DND-41 (cell line): Measurements from ENCODE around the gene DESI1.

Experiments
- ATAC-seq: fragments of 200-7000 bp; cut with Tn5 transposase; 3 replicates; pipeline ENCODE4 v1.9.1; 2021; ENCODE audit warnings: low read depth; ENCODE audit not compliant: insufficient read depth
- DNase-seq: peaks from one replicate; pipeline ENCODE4 v3.0.0-alpha.2; 2020
- H2AFZ ChIP-seq: 2 replicates; pipeline ENCODE4 v1.6.0; 2012; ENCODE audit warnings: low read depth, low read length
- H3K27ac ChIP-seq: 2 replicates; pipeline ENCODE4 v1.5.1; 2012; ENCODE audit warnings: low read length, inconsistent platforms
- H3K27me3 ChIP-seq: fragments of 200-600 bp; sonication (generic); 2 replicates; pipeline ENCODE4 v1.6.0; 2012; ENCODE audit warnings: low read length, mild to moderate bottlenecking, inconsistent platforms; ENCODE audit not compliant: insufficient read depth, poor library complexity
- H3K36me3 ChIP-seq: 2 replicates; pipeline ENCODE4 v1.5.1; 2012; ENCODE audit warnings: low read length, inconsistent platforms; ENCODE audit not compliant: insufficient read depth
- H3K4me1 ChIP-seq: 2 replicates; pipeline ENCODE4 v1.5.1; 2012; ENCODE audit warnings: mild to moderate bottlenecking, low read length; ENCODE audit not compliant: insufficient read depth
- H3K4me2 ChIP-seq: 2 replicates; pipeline ENCODE4 v1.6.0; 2012; ENCODE audit warnings: mild to moderate bottlenecking, moderate library complexity, low read length, inconsistent platforms; ENCODE audit not compliant: insufficient read depth
- H3K4me3 ChIP-seq, 2 experiments: fragments of 200-600 bp in 1 of 2; shearing (Covaris generic) in 1 of 2; 2 replicates each; pipeline ENCODE4 v1.5.1; 2012 to 2016; ENCODE audit warnings: inconsistent platforms in 2 of 2, low read length in 2 of 2, mild to moderate bottlenecking in 2 of 2, low read depth in 1 of 2, moderate library complexity in 1 of 2
- H3K79me2 ChIP-seq: 2 replicates; pipeline ENCODE4 v1.6.0; 2012; ENCODE audit warnings: low read length, inconsistent platforms; ENCODE audit not compliant: insufficient read depth
- H3K9ac ChIP-seq: 2 replicates; pipeline ENCODE4 v1.6.0; 2012; ENCODE audit warnings: low read depth, mild to moderate bottlenecking, inconsistent platforms, low read length, moderate library complexity
- H3K9me3 ChIP-seq: 2 replicates; pipeline ENCODE4 v1.5.1; 2012; ENCODE audit warnings: low read length, moderate library complexity, mild to moderate bottlenecking, inconsistent platforms; ENCODE audit not compliant: insufficient read depth, severe bottlenecking
- H4K20me1 ChIP-seq: 2 replicates; pipeline ENCODE4 v1.6.0; 2012; ENCODE audit warnings: low read length; ENCODE audit not compliant: insufficient read depth
- EZH2 ChIP-seq: IDR thresholded peaks from 3 replicates; pipeline ENCODE4 v1.6.1; 2012; ENCODE audit warnings: borderline replicate concordance, low read depth, mild to moderate bottlenecking, moderate library complexity, low read length, inconsistent platforms; ENCODE audit not compliant: severe bottlenecking
- TF ChIP-seq, protein P1 (sequence below): IDR thresholded peaks from 2 replicates; pipeline ENCODE4 v1.5.1; 2012; ENCODE audit warnings: borderline replicate concordance, low read length, moderate library complexity, mild to moderate bottlenecking; ENCODE audit not compliant: poor library complexity, severe bottlenecking; ENCODE audit errors: extremely low read depth

Gene DESI1

GRCh38 chr22:41613456-41613855 is 7.4 kb downstream of the DESI1 start:
- Histone ChIP-seq H3K9me3 (no peaks in the 10 kb centered on the region), H3K9ac (no peak overlapping the region), H3K27ac (no peak overlapping the region), H3K4me1 (no peaks in the 10 kb centered on the region), H3K79me2 (no peaks in the 10 kb centered on the region), H4K20me1 (peaks cover 36% of the 10 kb centered on the region; the same call in 1 of the 2 replicates), H3K27me3 (no peaks in the 10 kb centered on the region), H2AFZ (no peak overlapping the region), H3K4me2 (no peak overlapping the region), H3K36me3 (no peaks in the 10 kb centered on the region), H3K4me3 (no peak overlapping the region)
- no peak for DNase-seq
- TF ChIP-seq, protein P1, sequence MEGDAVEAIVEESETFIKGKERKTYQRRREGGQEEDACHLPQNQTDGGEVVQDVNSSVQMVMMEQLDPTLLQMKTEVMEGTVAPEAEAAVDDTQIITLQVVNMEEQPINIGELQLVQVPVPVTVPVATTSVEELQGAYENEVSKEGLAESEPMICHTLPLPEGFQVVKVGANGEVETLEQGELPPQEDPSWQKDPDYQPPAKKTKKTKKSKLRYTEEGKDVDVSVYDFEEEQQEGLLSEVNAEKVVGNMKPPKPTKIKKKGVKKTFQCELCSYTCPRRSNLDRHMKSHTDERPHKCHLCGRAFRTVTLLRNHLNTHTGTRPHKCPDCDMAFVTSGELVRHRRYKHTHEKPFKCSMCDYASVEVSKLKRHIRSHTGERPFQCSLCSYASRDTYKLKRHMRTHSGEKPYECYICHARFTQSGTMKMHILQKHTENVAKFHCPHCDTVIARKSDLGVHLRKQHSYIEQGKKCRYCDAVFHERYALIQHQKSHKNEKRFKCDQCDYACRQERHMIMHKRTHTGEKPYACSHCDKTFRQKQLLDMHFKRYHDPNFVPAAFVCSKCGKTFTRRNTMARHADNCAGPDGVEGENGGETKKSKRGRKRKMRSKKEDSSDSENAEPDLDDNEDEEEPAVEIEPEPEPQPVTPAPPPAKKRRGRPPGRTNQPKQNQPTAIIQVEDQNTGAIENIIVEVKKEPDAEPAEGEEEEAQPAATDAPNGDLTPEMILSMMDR = no peak
- TF ChIP-seq EZH2 = no peak
- ATAC-seq = no peak

GRCh38 chr22:41612603-41613306 is 8.1 kb downstream of the DESI1 start:
- Histone ChIP-seq H3K36me3 (no peaks in the 10 kb centered on the region), H3K4me1 (no peaks in the 10 kb centered on the region), H3K27ac (no peak overlapping the region), H3K4me2 (no peak overlapping the region), H3K4me3 (no peak overlapping the region), H3K9ac (no peak overlapping the region), H3K9me3 (no peaks in the 10 kb centered on the region), H3K79me2 (no peaks in the 10 kb centered on the region), H2AFZ (no peak overlapping the region), H4K20me1 (peaks cover 43% of the 10 kb centered on the region; the same call in 1 of the 2 replicates), H3K27me3 (no peaks in the 10 kb centered on the region)
- TF ChIP-seq EZH2 = no peak
- TF ChIP-seq, protein P1 = no peak
- ATAC-seq = no peak
- DNase-seq = no peak

DNA sequence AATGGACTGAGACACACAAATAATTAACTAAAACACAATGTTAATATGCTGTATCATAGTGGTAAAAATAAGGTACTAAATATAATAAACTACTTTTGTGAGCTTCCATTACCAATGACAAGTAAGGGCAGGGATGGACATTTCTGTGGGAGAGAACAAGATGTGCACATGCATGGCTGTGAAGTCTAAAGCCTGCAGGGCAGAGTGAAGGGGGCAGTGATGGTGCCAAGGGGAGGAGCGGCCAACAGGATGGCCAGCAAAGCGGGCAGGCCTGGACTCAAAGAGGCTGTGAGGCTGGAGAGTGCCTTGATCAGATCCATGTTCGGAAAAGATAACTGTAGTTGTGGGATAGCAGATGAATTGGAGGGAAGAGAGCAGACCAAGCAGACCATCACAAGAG is 12.5 kb downstream of the DESI1 start:
- ATAC-seq = no peak
- Histone ChIP-seq H3K4me3 (no peak overlapping the region), H3K79me2 (no peaks in the 10 kb centered on the region), H3K4me1 (no peaks in the 10 kb centered on the region), H3K27ac (no peak overlapping the region), H2AFZ (no peak overlapping the region), H3K9me3 (no peaks in the 10 kb centered on the region), H3K4me2 (no peak overlapping the region), H4K20me1 (peaks cover 74% of the 10 kb centered on the region; the same call in 1 of the 2 replicates), H3K9ac (no peak overlapping the region), H3K36me3 (peaks cover 18% of the 10 kb centered on the region; the same call in 1 of the 2 replicates), H3K27me3 (no peaks in the 10 kb centered on the region)
- TF ChIP-seq, protein P1 = no peak
- TF ChIP-seq EZH2 = no peak
- DNase-seq = no peak
